Mucosa of descending colon (tissue), 3 donors: Measurements from ENCODE around the gene ABCB4. TPM values are rescaled to one million over a fixed set of nuclear protein-coding genes. Genes with fewer than 3 reads are reported as not detected.

Source experiments
- ATAC-seq: fragments of 200-7000 bp; cut with Tn5 transposase; one replicate; pipeline ENCODE4 v1.9.1; 2020; ENCODE audit warnings: mild to moderate bottlenecking, moderate library complexity
- DNase-seq, 3 donors: peaks; one replicate each; pipeline ENCODE4 v3.0.0-alpha.2; 2020
- H3K36me3 ChIP-seq: fragments of 200-600 bp; one replicate; pipeline ENCODE4 v1.8.0; 2021; ENCODE audit warnings: low read depth, mild to moderate bottlenecking
- H3K4me1 ChIP-seq: fragments of 200-600 bp; one replicate; pipeline ENCODE4 v1.8.0; 2021; ENCODE audit warnings: low read depth, mild to moderate bottlenecking
- H3K4me3 ChIP-seq: fragments of 200-600 bp; one replicate; pipeline ENCODE4 v1.8.0; 2021; ENCODE audit warnings: mild to moderate bottlenecking
- H3K9me3 ChIP-seq: fragments of 200-600 bp; one replicate; pipeline ENCODE4 v1.8.0; 2021; ENCODE audit warnings: mild to moderate bottlenecking
- intact Hi-C, 2 donors: fragments of 100-400 bp; cut with DNase I in 1 of 2; cut with micrococcal nuclease in 1 of 2; formaldehyde crosslinking; loops; one replicate each; pipeline versions ENCODE4 v1.11.0 to v1.11.1; 2022; cut with DNase I, micrococcal nuclease
- total RNA-seq, 3 donors: library from RNA; stranded (reverse); fragmentation: NEBNext Ultra II Directional in 2 of 3; extraction: Animal tissue kit (Norgen Biotek cat#: 25700) in 2 of 3; gene quantifications; one replicate each; pipeline versions ENCODE4 v1.2.1 to v1.2.4, GENCODE V29; 2021 to 2023
- TF ChIP-seq, protein P1 (sequence below): fragments of 200-600 bp; IDR thresholded peaks from one replicate; pipeline ENCODE4 v1.8.0; 2022; ENCODE audit warnings: antibody characterized with exemption, mild to moderate bottlenecking
- donor health status: DM: no; HTN: no; CAD: no; lungs with moderate emphysema.
- donor health status: DM: no; HTN: no; CAD: no.
- donor health status: DM: no; HTN: yes; CAD: no.

Gene ABCB4
- total RNA-seq, 3 donors from 2014 or later = 0.65 to 1.4 (median 1.2) TPM

DNA sequence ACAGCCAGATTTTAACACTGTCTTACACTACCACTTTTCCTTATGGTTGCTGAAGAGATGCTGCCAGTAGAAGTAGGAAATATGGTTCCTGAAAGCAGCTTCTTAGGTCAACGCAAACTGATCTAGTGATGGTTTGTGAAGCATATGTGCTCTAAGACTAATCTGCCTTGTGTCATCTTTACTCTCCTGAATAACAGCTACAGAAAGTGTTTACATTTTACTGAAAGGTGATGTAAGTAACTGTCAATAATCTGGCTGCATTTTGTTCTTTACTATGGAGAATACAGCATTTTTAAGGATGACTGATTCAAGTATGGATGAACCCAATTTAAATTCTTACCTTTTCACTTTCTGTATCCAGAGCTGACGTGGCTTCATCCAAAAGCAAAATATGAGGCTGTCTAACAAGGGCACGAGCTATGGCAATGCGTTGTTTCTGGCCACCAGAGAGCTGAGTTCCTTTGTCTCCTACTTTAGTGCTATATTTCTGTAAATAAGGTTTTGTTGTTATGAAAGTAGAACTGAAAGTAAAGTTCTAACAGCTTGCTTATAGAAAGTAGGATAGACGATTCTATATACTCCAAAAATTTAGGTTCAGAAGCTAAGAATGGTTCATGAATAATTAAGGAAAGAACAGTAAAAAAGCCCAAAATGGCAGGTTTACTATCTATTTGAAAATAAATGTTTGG lies 30.2 kb upstream of the ABCB4 start:
- Histone ChIP-seq H3K4me3 (no peak overlapping the region), H3K36me3 (no peaks in the 10 kb centered on the region), H3K9me3 (no peaks in the 10 kb centered on the region), H3K4me1 (no peaks in the 10 kb centered on the region)
- intact Hi-C loops = loop anchor here in 1 of 2 donors (10.0 kb wide), 1 partner anchor 379 kb away; no protein-coding TSS in a partner anchor
- TF ChIP-seq, protein P1, sequence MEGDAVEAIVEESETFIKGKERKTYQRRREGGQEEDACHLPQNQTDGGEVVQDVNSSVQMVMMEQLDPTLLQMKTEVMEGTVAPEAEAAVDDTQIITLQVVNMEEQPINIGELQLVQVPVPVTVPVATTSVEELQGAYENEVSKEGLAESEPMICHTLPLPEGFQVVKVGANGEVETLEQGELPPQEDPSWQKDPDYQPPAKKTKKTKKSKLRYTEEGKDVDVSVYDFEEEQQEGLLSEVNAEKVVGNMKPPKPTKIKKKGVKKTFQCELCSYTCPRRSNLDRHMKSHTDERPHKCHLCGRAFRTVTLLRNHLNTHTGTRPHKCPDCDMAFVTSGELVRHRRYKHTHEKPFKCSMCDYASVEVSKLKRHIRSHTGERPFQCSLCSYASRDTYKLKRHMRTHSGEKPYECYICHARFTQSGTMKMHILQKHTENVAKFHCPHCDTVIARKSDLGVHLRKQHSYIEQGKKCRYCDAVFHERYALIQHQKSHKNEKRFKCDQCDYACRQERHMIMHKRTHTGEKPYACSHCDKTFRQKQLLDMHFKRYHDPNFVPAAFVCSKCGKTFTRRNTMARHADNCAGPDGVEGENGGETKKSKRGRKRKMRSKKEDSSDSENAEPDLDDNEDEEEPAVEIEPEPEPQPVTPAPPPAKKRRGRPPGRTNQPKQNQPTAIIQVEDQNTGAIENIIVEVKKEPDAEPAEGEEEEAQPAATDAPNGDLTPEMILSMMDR = no peak
- no peak for ATAC-seq
- DNase-seq = no peak

DNA sequence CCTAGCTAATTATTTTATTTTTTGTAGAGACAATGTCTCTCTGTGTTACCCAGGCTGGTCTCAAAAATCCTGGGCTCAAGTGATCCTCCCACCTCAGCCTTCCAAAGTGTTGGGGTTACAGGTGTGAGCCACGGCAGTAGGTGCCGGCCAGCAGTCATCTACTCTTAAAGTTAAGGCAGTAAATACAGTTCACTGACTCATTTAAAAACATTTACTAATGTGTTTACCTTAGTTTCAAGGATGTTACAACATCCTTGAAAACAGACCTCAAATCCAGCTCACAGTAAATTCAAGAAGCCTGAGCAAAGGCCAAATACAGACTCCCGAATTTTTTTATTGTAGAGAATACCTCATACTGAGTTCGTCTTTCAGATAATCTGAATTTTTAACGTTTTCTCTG lies 29.6 kb upstream of the ABCB4 start:
- Histone ChIP-seq H3K9me3 (no peaks in the 10 kb centered on the region), H3K36me3 (no peaks in the 10 kb centered on the region), H3K4me1 (no peaks in the 10 kb centered on the region), H3K4me3 (no peak overlapping the region)
- intact Hi-C loops = loop anchor here in 1 of 2 donors (10.0 kb wide), 1 partner anchor 380 kb away; no protein-coding TSS in a partner anchor
- no peak for ATAC-seq
- TF ChIP-seq, protein P1 = no peak
- DNase-seq = no peak

DNA sequence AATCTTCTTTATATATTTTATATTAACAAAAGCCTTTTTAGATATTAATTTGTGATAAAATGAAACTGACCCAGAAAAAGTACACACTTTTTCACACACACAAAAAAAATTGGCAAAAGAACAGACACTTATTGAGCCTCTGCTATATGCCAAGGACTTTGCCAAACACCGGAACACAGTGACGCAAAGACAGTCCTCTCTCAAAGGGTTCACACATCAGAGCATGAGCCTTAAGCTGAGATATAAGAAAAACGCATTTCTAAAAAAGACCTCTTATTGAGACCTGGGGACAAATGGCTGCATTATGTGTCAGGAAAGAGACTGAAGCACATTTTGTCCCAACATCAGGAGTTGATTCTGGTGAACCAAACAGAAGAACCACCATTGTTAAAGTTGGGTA lies 24.0 kb upstream of the ABCB4 start:
- ATAC-seq (no peak), DNase-seq (no peak)
- Histone ChIP-seq H3K36me3 (no peaks in the 10 kb centered on the region), H3K4me3 (no peak overlapping the region), H3K4me1 (no peaks in the 10 kb centered on the region), H3K9me3 (no peaks in the 10 kb centered on the region)
- intact Hi-C loops = no loop called here
- TF ChIP-seq, protein P1 = no peak

DNA sequence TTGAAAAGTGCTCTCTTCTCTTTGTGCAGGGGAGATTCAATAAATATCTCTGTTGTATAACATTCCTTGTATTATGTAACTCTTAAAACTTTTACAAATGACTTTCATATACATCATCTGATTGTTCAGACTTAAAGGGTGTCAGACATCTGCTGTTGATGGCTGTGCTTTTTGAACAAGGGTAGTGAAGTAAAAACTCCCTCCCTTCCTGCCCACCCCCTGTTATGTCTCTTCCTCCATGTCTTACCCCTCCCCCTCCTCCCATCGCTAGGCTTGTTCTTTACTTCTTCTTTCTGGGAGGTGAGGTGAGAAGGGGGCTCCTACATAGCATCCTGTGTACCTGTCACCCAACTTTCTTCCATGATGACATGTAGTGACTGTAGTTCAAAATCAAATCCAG lies 23.4 kb upstream of the ABCB4 start:
- TF ChIP-seq, protein P1 = no peak
- Histone ChIP-seq H3K4me1 (no peaks in the 10 kb centered on the region), H3K36me3 (no peaks in the 10 kb centered on the region), H3K9me3 (no peaks in the 10 kb centered on the region), H3K4me3 (no peak overlapping the region)
- DNase-seq (no peak), ATAC-seq (peak; percentile 13)
- intact Hi-C loops = no loop called here

DNA sequence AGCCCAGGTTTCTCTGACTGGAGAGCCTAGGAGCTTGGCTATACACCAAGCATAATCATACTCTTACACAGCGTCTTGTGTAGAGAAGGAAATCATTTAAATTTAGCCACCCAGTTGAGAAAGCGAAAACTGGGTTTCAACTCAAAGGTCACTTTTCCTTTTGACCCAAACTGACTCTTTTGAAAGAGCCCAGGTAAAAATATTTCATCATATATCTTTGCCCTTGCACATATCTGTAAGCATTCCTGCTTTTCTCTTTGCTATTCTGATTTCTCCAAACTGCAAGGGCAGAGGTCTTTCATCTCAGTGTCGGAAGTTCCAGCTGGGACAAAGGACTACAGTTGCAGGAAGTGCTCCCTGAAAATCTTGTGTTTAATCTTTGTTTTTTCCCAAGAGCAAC lies 22.0 kb upstream of the ABCB4 start:
- TF ChIP-seq, protein P1 = no peak
- H3K36me3 ChIP-seq = no peaks in the 10 kb centered on the region
- no peak overlapping the region for H3K4me3 ChIP-seq
- no peaks in the 10 kb centered on the region for H3K4me1 ChIP-seq
- no peaks in the 10 kb centered on the region for H3K9me3 ChIP-seq
- no peak for DNase-seq
- intact Hi-C loops = no loop called here
- ATAC-seq = no peak

DNA sequence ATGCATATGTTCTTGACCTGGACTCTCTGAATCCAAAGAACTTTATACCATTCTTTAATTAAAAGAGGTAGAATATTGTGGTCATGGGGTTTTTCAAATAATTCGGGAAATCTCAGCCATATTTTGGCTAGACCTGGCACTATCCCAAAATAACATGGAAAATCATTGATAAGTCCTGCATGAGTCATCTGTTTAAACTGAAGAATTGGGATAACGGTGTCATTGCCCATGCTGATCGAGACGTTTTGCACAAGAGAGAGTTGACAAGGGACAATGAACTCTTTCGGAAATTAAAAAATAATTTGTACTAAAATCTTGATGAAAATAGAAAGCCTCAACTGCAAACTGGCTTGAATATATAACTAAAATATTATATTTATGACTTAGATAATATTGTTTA lies 19.9 kb upstream of the ABCB4 start:
- TF ChIP-seq, protein P1 = no peak
- no peaks in the 10 kb centered on the region for H3K9me3 ChIP-seq
- H3K36me3 ChIP-seq = no peaks in the 10 kb centered on the region
- intact Hi-C loops = no loop called here
- H3K4me1 ChIP-seq = no peaks in the 10 kb centered on the region
- H3K4me3 ChIP-seq = no peak overlapping the region
- DNase-seq (no peak), ATAC-seq (no peak)
